Measurements from ENCODE around the gene MEFV.

- TF ChIP-seq ZNF274 (IDR thresholded peaks at IDR 0.05; ENCODE audit: low read depth, low read length) (no peak), YY1 (IDR thresholded peaks at IDR 0.05; ENCODE audit: insufficient read depth, insufficient read length) (no peak)
These were observed 40.2 kb downstream of the MEFV start for GRCh38 chr16:3216263-3216640.
